IPS-15b (cell line): ENCODE results near the gene TMEM269.

Experiments
- H3K27me3 ChIP-seq: one replicate; pipeline ENCODE4 v1.6.1; 2013; ENCODE audit warnings: low read length; ENCODE audit not compliant: control insufficient read depth, insufficient read depth
- H3K36me3 ChIP-seq: one replicate; pipeline ENCODE4 v1.6.1; 2013; ENCODE audit warnings: low read length; ENCODE audit not compliant: control insufficient read depth, insufficient read depth
- H3K4me1 ChIP-seq: one replicate; pipeline ENCODE4 v1.6.1; 2013; ENCODE audit warnings: mild to moderate bottlenecking, low read length; ENCODE audit not compliant: control insufficient read depth, insufficient read depth
- H3K4me3 ChIP-seq: one replicate; pipeline ENCODE4 v1.5.1; 2013; ENCODE audit warnings: low read depth, low read length
- H3K9ac ChIP-seq: one replicate; pipeline ENCODE4 v1.6.1; 2013; ENCODE audit warnings: low read depth, mild to moderate bottlenecking, low read length
- H3K9me3 ChIP-seq: one replicate; pipeline ENCODE4 v1.6.1; 2013; ENCODE audit warnings: mild to moderate bottlenecking, low read length; ENCODE audit not compliant: control insufficient read depth, insufficient read depth

Gene TMEM269, protein sequence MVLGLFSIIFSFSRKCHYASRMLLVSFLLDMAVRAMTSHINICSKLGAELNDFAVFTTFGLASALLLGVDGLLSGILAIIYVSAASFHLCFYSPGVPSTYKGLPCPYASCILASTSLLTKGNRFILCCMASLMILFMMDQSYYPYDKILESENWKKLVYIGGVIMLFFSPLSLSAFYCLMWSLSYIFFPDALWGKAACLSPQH

DNA sequence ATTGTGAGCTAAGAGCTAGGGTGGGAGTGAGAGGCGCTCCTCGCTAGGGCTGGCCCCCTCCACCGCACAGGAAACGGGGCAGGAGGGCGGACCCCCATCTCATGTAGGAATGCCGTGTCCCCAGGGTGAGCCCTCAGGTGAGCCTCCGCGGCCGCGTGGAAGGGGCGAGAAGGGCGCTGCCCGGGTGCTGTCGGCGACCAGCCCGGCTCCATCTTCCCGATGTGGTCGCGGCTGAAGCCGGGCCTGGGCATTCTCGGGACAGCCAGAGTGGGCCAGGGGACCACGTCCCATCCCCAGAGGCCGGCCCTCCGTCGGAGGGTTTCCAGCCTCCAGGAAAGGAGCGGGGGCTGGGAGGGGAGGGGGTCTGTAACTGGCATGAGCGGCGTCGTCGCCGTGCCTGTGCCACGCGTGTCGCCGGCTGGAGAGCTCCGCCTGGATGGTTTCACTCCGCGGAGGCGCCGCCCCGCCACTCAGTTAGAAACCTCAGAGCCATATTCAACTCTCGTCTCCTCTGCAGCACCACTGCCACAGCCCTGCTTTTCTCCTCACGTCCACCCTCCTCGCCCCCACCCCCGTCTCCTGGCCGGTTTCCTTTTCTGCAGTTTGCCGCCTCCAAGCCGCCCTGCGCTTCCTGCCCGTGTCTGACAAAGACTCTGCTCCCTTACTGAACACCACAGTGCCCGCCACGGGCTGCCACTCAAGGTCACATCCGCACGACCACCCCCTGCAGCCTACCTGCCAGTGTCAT lies at the start of gene TMEM269:
Gene TMEM269 (plus strand): TSS at position 46 of the 748 bp plus-strand sequence. CDS start 4,903 bp downstream, outside the sequence.
- Histone ChIP-seq H3K27me3 (no peaks in the 10 kb centered on the region), H3K9ac (no peak within 1 kb of the TSS), H3K36me3 (peaks cover 4% of the 10 kb centered on the region), H3K4me3 (no peak within 1 kb of the TSS), H3K9me3 (no peaks in the 10 kb centered on the region), H3K4me1 (no peaks in the 10 kb centered on the region)

DNA sequence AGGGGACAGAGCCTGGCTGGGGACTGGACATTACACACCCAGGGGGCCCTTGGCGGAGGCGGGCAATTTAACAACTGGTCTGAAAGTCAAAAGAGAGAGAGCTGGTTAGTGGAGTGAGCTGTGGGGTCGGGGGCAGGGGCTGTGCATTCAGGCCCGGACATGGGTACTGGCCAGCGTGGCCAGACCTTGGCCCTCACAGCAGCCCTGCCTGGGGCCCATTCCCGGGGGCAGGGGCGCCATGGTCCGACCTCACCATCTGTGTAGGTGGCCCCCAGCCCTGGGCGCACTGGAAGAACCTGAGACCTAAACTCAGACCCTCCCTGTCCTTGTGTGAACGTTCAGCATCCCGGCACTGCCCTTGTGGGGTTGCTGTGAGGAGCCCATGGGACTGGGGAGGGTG lies 49.7 kb upstream of the TMEM269 start:
- Histone ChIP-seq H3K36me3 (peaks cover 4% of the 10 kb centered on the region), H3K27me3 (no peaks in the 10 kb centered on the region), H3K9ac (no peak overlapping the region), H3K4me3 (no peak overlapping the region), H3K9me3 (no peaks in the 10 kb centered on the region), H3K4me1 (peaks cover 5% of the 10 kb centered on the region)

DNA sequence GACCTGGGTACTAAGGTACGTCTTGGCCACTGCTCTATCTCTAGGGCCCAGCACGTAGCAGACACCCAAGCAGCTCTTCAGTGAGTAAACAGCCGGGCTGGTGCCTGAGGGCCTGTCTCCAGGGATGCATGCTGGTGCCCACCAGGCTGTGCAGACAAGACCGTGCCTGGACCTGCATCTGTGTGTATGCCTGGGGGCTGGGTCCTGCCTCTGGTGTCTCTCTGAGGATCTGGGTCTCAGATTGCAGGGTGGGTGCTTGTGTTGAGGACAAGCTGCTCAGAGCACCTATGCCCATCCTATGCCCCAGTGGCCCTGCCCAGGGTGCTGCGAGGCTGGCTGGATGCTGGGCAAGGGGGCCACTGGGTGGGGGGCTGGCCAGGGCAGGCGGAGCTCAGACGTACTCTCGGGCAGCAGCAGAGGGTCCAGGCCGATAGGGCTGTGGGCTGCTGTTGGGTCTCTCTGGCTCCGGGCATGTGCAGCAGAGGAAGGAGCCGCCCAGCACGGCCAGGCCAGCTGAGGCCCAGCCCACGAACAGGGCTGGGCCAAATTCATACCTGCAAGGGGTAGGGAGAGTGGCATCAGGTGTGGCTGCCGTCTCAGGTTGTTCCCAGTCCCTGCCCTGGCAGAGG lies 49.2 kb upstream of the TMEM269 start:
- Histone ChIP-seq H3K9ac (no peak overlapping the region), H3K4me1 (peaks cover 8% of the 10 kb centered on the region), H3K9me3 (no peaks in the 10 kb centered on the region), H3K27me3 (no peaks in the 10 kb centered on the region), H3K36me3 (peaks cover 4% of the 10 kb centered on the region), H3K4me3 (no peak overlapping the region)

DNA sequence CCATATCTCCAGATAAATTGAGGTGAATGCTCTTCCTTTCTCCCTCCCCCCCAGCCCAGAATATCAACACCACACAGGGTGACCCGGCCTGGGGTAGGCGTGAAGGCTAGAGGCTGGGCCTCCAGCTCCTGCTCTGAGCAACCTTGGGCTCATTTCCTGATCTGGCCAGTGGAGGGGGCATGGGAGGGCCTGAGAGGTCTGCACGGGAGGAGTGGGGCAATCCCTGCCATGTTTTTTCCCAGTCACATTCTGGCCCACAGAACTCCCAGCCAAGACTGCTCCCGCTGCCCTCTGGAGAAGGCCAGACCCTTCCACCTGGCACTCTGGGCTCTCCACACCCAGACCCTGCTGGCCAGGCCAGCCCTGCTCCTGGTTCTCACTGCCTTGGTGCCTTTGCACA lies 48.6 kb upstream of the TMEM269 start:
- Histone ChIP-seq H3K4me1 (peaks cover 13% of the 10 kb centered on the region), H3K9me3 (no peaks in the 10 kb centered on the region), H3K9ac (no peak overlapping the region), H3K27me3 (no peaks in the 10 kb centered on the region), H3K4me3 (no peak overlapping the region), H3K36me3 (peaks cover 4% of the 10 kb centered on the region)

DNA sequence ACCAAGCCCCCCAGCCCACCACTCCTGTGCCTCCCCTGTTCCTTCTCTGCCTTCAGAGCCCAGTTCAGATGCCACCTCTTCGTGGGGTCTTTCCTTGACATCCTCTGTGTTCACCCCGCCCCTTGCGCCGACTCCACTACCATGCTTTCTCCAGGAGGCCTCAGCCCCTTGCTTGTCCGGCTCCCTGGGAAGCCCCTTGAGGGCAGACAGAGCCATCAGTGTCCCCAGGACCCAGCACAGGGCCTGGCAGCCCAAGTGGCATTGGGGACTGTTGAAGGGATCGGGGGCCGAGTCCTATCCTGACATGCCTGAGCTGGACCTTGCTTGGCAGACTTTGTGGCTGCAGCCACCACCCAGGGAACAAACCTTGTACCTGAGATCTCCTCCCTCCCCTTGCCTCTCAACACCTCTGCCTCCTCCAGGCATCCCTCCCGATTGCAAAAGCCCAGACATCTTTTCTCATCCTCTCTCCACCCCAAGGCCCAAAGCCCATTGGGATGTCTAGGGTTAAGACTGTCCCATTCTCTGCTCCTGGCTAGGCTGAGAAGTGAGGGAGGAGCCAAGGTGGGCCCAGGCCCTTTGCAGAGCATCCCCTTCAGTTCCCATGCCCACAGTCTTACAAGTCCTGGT lies 48.1 kb upstream of the TMEM269 start:
- Histone ChIP-seq H3K9ac (no peak overlapping the region), H3K4me3 (no peak overlapping the region), H3K36me3 (peaks cover 4% of the 10 kb centered on the region), H3K4me1 (peaks cover 15% of the 10 kb centered on the region), H3K27me3 (no peaks in the 10 kb centered on the region), H3K9me3 (no peaks in the 10 kb centered on the region)

DNA sequence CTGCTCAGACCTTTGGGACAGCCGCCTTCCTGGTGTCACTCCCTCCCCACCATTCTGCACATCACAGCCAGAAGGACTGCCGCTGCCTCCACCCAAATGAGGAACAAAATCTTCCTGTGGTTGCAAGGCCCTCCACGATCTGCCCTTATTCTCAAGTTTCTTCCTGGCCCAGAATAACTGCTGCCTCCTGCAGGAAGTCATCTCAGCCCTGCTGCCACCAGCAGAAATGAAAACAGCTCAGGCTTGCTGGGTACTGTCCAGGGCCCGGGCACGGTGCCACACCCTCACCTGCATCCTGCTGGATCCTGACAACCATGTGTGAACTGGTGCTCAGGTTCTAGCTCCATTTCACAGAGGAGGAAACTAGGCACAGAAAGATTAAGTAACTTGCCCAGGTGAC lies 47.5 kb upstream of the TMEM269 start:
- Histone ChIP-seq H3K4me1 (peaks cover 15% of the 10 kb centered on the region), H3K36me3 (peaks cover 4% of the 10 kb centered on the region), H3K4me3 (no peak overlapping the region), H3K27me3 (no peaks in the 10 kb centered on the region), H3K9ac (no peak overlapping the region), H3K9me3 (no peaks in the 10 kb centered on the region)

DNA sequence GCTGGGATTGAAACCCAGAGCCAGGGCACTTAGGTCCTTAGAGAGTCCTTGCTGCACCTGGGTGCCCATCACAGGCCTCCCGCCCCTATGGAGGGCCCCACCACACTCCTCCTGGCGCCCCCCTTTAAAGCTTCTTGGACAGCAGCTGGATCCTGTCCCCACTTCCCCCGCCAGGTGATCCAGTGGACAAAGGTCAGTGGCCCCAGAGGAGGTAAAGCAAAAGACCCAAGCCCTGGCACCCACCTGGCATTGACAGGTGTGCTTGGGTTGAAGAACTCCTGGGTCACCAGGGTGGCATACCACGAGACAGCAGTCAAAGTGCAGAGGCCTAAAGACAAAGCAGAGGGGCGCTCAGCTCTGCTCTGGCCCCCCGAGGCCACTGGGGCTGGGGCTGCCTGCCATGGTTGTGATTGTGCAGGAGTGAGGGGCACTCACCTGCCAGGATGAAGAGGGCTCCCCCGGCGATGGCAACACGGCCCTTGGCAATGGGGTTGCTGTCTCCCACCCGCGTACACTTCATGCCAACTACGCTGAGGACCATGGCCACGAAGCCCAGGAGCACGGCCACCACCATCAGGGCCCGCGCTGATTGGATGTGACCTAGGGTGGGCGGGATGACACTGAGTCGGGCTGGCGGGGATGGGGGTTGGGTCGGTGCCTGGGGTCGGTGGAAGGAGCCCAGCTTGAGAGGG lies 46.7 kb upstream of the TMEM269 start:
- no peaks in the 10 kb centered on the region for H3K9me3 ChIP-seq
- no peak overlapping the region for H3K4me3 ChIP-seq
- no peak overlapping the region for H3K9ac ChIP-seq
- H3K36me3 ChIP-seq = peaks cover 4% of the 10 kb centered on the region
- no peaks in the 10 kb centered on the region for H3K27me3 ChIP-seq
- peaks cover 15% of the 10 kb centered on the region for H3K4me1 ChIP-seq

DNA sequence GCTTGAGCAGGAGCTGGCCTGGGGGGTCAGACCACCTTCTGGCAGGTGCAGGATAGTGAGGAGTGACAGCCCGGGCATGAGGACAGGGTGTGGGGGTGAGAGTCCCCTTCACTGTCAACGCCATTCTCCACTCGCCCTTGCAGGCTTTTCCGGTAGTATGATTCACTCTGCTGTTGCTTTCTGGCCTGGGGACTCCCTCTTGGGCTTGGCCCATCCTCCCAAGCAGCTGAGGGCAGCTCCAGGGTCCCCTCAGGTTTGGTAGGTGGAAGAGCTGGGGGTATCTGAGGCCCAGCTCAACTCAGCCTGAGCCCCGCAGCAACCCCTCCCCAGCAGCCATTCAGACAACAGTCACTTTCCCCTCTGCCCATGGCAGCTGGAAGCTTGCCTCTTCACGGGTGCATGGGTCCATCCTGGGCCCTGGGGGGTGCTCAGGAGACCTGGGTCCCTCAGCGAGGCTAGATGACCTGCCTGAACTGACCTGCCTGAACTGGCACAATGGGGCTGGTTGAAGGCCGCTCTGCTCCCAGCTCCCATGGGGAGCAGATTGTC lies 46.0 kb upstream of the TMEM269 start:
- Histone ChIP-seq H3K9ac (no peak overlapping the region), H3K9me3 (no peaks in the 10 kb centered on the region), H3K27me3 (no peaks in the 10 kb centered on the region), H3K4me3 (no peak overlapping the region), H3K4me1 (peaks cover 15% of the 10 kb centered on the region), H3K36me3 (peaks cover 4% of the 10 kb centered on the region)

DNA sequence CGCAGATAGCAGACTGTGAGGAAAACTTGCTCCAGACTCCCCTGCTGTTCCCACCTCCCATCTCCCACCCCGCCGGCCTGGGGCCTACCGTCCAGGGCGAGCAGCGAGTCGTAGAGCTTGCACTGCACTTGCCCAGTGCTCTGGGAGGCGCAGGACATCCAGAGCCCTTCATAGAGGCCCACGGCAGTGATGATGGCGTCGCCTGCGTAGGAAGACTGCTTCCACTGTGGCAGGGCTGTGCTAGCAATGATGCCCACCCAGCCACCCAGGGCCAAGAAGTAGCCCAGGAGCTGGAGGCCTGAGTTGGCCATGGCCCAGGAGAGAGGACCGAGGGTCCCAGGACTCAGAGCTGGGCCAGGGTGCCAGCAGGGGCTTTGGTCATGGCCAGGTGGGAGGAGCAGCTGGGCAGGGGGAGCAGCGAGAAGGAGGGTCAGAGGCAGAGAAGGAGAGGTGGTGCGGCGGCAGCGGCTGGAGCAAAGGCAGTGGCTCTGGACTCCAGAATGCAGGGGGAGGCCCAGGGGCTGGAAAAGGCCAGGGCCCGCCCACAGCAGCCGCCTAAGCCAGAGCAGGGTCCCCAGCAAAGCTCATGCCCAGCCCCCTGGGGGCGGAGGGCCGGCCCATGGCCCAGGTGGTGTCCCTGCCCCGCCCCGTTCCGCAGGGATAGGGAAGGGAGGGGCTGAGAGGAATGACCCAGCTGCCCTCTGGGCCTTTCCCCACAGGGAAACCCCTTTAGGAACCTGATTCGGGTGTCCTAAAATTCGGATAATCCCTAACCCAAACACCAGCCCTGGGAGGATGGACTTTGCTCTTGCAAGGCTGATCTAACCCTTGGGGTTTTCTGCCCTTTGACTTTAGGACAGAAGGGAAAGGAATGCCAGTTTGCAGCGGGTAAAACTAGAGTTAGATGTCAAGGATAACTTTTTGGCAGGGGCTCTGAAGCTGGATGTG lies 44.8 kb upstream of the TMEM269 start, which contains the start of gene CLDN19:
Gene CLDN19 (minus strand): TSS at position 484 of the 948 bp plus-strand sequence. CDS start 173 bp downstream, at position 311.
- H3K9ac ChIP-seq = peak within 1 kb of the TSS; percentile 54
- H3K4me1 ChIP-seq = peaks cover 15% of the 10 kb centered on the region
- H3K36me3 ChIP-seq = peaks cover 4% of the 10 kb centered on the region
- no peaks in the 10 kb centered on the region for H3K9me3 ChIP-seq
- peak within 1 kb of the TSS; percentile 60 for H3K4me3 ChIP-seq
- no peaks in the 10 kb centered on the region for H3K27me3 ChIP-seq

DNA sequence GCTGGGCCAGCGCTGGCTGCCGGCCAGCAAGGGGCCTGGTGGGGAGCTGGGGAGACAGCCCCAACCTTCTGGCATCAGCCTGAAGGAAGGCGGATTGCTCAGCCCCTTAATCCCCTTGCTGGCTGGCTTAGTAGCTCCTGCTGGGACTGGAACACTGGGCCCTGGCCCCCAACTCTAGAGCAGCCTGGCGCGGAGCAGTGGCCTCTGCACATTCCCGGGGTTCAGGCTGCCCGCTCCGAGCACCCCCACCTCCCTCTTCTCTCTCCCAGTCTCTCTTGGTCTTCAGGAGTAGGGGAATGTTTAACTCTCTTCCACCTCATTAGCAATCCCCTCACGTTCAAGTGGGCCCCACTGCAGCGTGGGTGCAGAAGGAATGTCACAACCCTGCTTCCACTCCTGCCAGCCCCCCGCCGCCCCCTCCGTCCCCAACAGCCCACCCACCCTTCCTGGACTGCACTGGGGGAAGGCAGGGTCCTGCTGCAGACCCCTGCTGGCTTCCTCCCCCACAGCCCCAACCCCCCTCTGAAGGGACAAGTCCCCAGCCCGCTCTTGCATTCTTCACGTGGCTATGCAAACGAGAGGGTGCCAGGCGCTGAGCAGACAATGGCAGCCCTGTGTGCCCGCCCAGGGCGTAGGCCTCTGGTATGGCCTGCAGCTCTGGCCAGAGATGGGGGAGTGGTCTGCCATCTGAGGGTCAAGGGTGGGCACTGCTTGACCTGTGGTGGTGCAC lies 43.8 kb upstream of the TMEM269 start:
- Histone ChIP-seq H3K36me3 (peaks cover 7% of the 10 kb centered on the region), H3K9ac (peak overlapping the region; percentile 9), H3K4me1 (peaks cover 15% of the 10 kb centered on the region), H3K27me3 (no peaks in the 10 kb centered on the region), H3K4me3 (peak overlapping the region; percentile 12), H3K9me3 (no peaks in the 10 kb centered on the region)
